ENCODE results near the gene ITGAL.

GRCh38 chr16:30530163-30531037 lies 57.9 kb downstream of the ITGAL start:
- no peak for TF ChIP-seq EZH2 (IDR thresholded peaks at IDR 0.05; ENCODE audit: borderline replicate concordance, low read depth, low read length, severe bottlenecking)
- TF ChIP-seq, protein P1, sequence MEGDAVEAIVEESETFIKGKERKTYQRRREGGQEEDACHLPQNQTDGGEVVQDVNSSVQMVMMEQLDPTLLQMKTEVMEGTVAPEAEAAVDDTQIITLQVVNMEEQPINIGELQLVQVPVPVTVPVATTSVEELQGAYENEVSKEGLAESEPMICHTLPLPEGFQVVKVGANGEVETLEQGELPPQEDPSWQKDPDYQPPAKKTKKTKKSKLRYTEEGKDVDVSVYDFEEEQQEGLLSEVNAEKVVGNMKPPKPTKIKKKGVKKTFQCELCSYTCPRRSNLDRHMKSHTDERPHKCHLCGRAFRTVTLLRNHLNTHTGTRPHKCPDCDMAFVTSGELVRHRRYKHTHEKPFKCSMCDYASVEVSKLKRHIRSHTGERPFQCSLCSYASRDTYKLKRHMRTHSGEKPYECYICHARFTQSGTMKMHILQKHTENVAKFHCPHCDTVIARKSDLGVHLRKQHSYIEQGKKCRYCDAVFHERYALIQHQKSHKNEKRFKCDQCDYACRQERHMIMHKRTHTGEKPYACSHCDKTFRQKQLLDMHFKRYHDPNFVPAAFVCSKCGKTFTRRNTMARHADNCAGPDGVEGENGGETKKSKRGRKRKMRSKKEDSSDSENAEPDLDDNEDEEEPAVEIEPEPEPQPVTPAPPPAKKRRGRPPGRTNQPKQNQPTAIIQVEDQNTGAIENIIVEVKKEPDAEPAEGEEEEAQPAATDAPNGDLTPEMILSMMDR (IDR thresholded peaks at IDR 0.05; ENCODE audit: borderline replicate concordance, extremely low read depth, low read length, poor library complexity, severe bottlenecking), result no peak
